Tibial nerve (tissue), 4 donors: Measurements from ENCODE around the gene ATRNL1. TPM values are rescaled to one million over a fixed set of nuclear protein-coding genes. Genes with fewer than 3 reads are reported as not detected.

Experiments used
- DNase-seq, 2 donors: peaks; one replicate each; pipeline ENCODE4 v3.0.0-alpha.2; 2019; ENCODE audit warnings: low spot score in 2 of 2
- H3K27ac ChIP-seq, 4 donors: fragments of 200-600 bp; sonication (generic) in 3 of 4; one replicate each; pipeline ENCODE4 v1.5.1; 2017 to 2019; ENCODE audit warnings: mild to moderate bottlenecking in 1 of 4
- H3K27me3 ChIP-seq, 2 donors: fragments of 200-600 bp; sonication (generic) in 1 of 2; one replicate each; pipeline versions ENCODE4 v1.5.1 to v1.6.0; 2017 to 2019
- H3K36me3 ChIP-seq, 3 donors: fragments of 200-600 bp; sonication (generic); one replicate each; pipeline ENCODE4 v1.5.1; 2018 to 2019
- H3K4me1 ChIP-seq, 4 donors: fragments of 200-600 bp; sonication (generic) in 3 of 4; one replicate each; pipeline ENCODE4 v1.5.1; 2017 to 2019
- H3K4me3 ChIP-seq, 4 donors: fragments of 200-600 bp; sonication (generic) in 3 of 4; one replicate each; pipeline ENCODE4 v1.5.1; 2017 to 2019; ENCODE audit warnings: mild to moderate bottlenecking in 1 of 4, moderate library complexity in 1 of 4
- H3K9me3 ChIP-seq, 4 donors: fragments of 200-600 bp; sonication (generic) in 3 of 4; one replicate each; pipeline ENCODE4 v1.5.1; 2017 to 2019
- CTCF ChIP-seq, 5 experiments: fragments of 200-600 bp in 3 of 5; fragments of 450-650 bp in 2 of 5; sonication (generic) in 3 of 5; IDR thresholded peaks; one replicate each; pipeline ENCODE4 v1.5.1; 2016 to 2019; ENCODE audit warnings: antibody characterized with exemption in 5 of 5, mild to moderate bottlenecking in 3 of 5, moderate library complexity in 2 of 5
- EP300 ChIP-seq, 2 donors: sonication (generic); formaldehyde crosslinking; IDR thresholded peaks; one replicate each; pipeline ENCODE4 v1.6.1; 2017; ENCODE audit warnings: antibody characterized with exemption in 2 of 2, mild to moderate bottlenecking in 1 of 2
- POLR2A ChIP-seq, 2 donors: fragments of 450-650 bp; IDR thresholded peaks; one replicate each; pipeline ENCODE4 v1.6.1; 2017; ENCODE audit warnings: antibody characterized with exemption in 2 of 2, mild to moderate bottlenecking in 2 of 2, moderate library complexity in 2 of 2
- WGBS, 2 donors: methylation state at CpG; one replicate each; pipeline ENCODE4 v1.1.5; 2018; 5-methylcytosine and 5-hydroxymethylcytosine counted together
- total RNA-seq, 4 donors: library from RNA; depleted of rRNA; stranded (reverse); fragments of >200 nt; gene quantifications; one replicate each; pipeline ENCODE4 v1.1.0, GENCODE V29; 2016

ATRNL1 gene
- total RNA-seq, 4 donors from 2014 or later: 1.0 to 5.4 (median 2.7) TPM

- Histone ChIP-seq H3K9me3 (no peaks in the 10 kb centered on the region), H3K27ac (no peak overlapping the region), H3K4me1 (no peaks in the 10 kb centered on the region), H3K4me3 (no peak overlapping the region), H3K27me3 (no peaks in the 10 kb centered on the region), H3K36me3 (no peaks in the 10 kb centered on the region)
- TF ChIP-seq EP300 (IDR thresholded peaks at IDR 0.05) (no peak), POLR2A (IDR thresholded peaks at IDR 0.05) (no peak), CTCF (IDR thresholded peaks at IDR 0.05) (no peak)
- WGBS, 2 donors: 96% methylated on average over 2 of the region's 2 CpGs
- no peak for DNase-seq
Measured at GRCh38 chr10:115875172-115875571, 782.0 kb downstream of the ATRNL1 start.

GRCh38 chr10:115879372-115880089, 786.4 kb downstream of the ATRNL1 start:
- H3K27me3 ChIP-seq: no peaks in the 10 kb centered on the region
- H3K9me3 ChIP-seq: no peaks in the 10 kb centered on the region
- no peak overlapping the region for H3K27ac ChIP-seq
- H3K4me1 ChIP-seq: no peaks in the 10 kb centered on the region
- WGBS, 2 donors: 54 to 61% methylated on average over 6 of the region's 6 CpGs
- DNase-seq: no peak
- TF ChIP-seq POLR2A (IDR thresholded peaks at IDR 0.05): no peak
- no peak for TF ChIP-seq EP300 (IDR thresholded peaks at IDR 0.05)
- TF ChIP-seq CTCF (IDR thresholded peaks at IDR 0.05): no peak
- H3K36me3 ChIP-seq: no peaks in the 10 kb centered on the region
- no peak overlapping the region for H3K4me3 ChIP-seq

DNA sequence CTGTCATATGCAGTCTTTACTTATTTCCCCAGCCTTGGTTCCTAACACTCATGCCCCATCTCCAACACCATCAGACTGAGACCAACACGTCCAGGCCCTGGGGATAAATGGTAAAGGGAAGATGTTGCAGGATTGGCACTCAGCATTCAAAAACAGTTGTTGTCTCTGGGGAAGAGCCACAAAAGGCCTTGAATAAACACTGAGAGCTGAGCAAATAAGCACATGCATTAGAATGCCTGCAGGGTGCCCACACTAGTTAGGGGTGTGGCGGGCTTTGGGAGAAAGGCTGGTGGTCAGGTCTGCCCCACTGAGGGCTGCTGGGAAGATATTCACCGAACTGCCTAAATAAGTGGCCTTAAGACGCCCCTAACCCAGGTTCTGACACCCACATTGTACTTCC, 788.9 kb downstream of the ATRNL1 start:
- H3K4me1 ChIP-seq: no peaks in the 10 kb centered on the region
- H3K9me3 ChIP-seq: no peaks in the 10 kb centered on the region
- H3K4me3 ChIP-seq: no peak overlapping the region
- WGBS, 2 donors: 77 to 83% methylated on average over 4 of the region's 4 CpGs
- no peak for DNase-seq
- no peak overlapping the region for H3K27ac ChIP-seq
- TF ChIP-seq CTCF (IDR thresholded peaks at IDR 0.05) (no peak), POLR2A (IDR thresholded peaks at IDR 0.05) (no peak), EP300 (IDR thresholded peaks at IDR 0.05) (no peak)
- H3K36me3 ChIP-seq: no peaks in the 10 kb centered on the region
- H3K27me3 ChIP-seq: no peaks in the 10 kb centered on the region

- no peak overlapping the region for H3K4me3 ChIP-seq
- H3K27me3 ChIP-seq: no peaks in the 10 kb centered on the region
- no peaks in the 10 kb centered on the region for H3K9me3 ChIP-seq
- no peaks in the 10 kb centered on the region for H3K4me1 ChIP-seq
- no peak overlapping the region for H3K27ac ChIP-seq
- TF ChIP-seq CTCF (IDR thresholded peaks at IDR 0.05) (no peak), POLR2A (IDR thresholded peaks at IDR 0.05) (no peak), EP300 (IDR thresholded peaks at IDR 0.05) (no peak)
- no peak for DNase-seq
- no peaks in the 10 kb centered on the region for H3K36me3 ChIP-seq
- 89 to 96% methylated on average over 1 of the region's 1 CpG for WGBS, 2 donors
Measured at GRCh38 chr10:115883372-115883771, 790.2 kb downstream of the ATRNL1 start.

GRCh38 chr10:115884331-115884730, 791.2 kb downstream of the ATRNL1 start:
- TF ChIP-seq POLR2A (IDR thresholded peaks at IDR 0.05): no peak
- no peak for TF ChIP-seq EP300 (IDR thresholded peaks at IDR 0.05)
- no peak for TF ChIP-seq CTCF (IDR thresholded peaks at IDR 0.05)
- Histone ChIP-seq H3K9me3 (no peaks in the 10 kb centered on the region), H3K4me1 (no peaks in the 10 kb centered on the region), H3K27me3 (no peaks in the 10 kb centered on the region), H3K27ac (no peak overlapping the region), H3K36me3 (no peaks in the 10 kb centered on the region), H3K4me3 (no peak overlapping the region)
- 90 to 94% methylated on average over 5 of the region's 5 CpGs for WGBS, 2 donors
- DNase-seq: no peak
